HCT116 (cell line): ENCODE results near the gene LGMN. TPM values are rescaled to one million over a fixed set of nuclear protein-coding genes. Genes with fewer than 3 reads are reported as not detected.

Experiments
- ATAC-seq: fragments of 200-7000 bp; cut with Tn5 transposase; 2 replicates; pipeline ENCODE4 v1.9.1; 2020; ENCODE audit warnings: mild to moderate bottlenecking, moderate library complexity
- BruUV-seq: library from RNA; stranded (reverse); fragments of 400-500 nt; replicated peaks from 2 replicates; lab custom pipeline; 2021; lab: Mats Ljungman, UMichigan
- CTCF ChIA-PET: fragments of 300-600 bp; sonication (Branson Sonifier 250); formaldehyde crosslinking; loops from one replicate; lab custom pipeline; 2021; ENCODE audit warnings: antibody characterized with exemption; lab: Charles Lee
- POLR2A ChIA-PET: fragments of 300-600, 350-600 bp; sonication (Branson Sonifier 250); formaldehyde crosslinking; loops from one replicate; lab custom pipeline; 2021; ENCODE audit warnings: antibody characterized with exemption; lab: Charles Lee
- RAD21 ChIA-PET, 2 experiments: fragments of 300-600 bp; sonication (Branson Sonifier 250); formaldehyde crosslinking; loops; one replicate each; lab custom pipeline; 2023; ENCODE audit warnings: low total read pairs in 2 of 2; ENCODE audit not compliant: uncharacterized antibody in 2 of 2, unreplicated experiment in 2 of 2, low non-redundant PET in 1 of 2; lab: Charles Lee
- DNase-seq: peaks from one replicate; pipeline ENCODE4 v3.0.0-alpha.2; 2010; ENCODE audit warnings: low read depth, low spot score
- H2AFZ ChIP-seq: fragments of 200-600 bp; shearing (Covaris generic), sonication (generic); 2 replicates; pipeline ENCODE4 v1.6.1; 2017; ENCODE audit warnings: low read depth, mixed run types, mixed read lengths, antibody characterized with exemption, low read length; ENCODE audit not compliant: poor library complexity, severe bottlenecking
- H3K27ac ChIP-seq: 2 replicates; pipeline ENCODE4 v1.5.1; 2012; ENCODE audit warnings: low read depth, low read length
- H3K27me3 ChIP-seq: fragments of 200-600 bp; sonication (generic); 2 replicates; pipeline ENCODE4 v1.6.1; 2016; ENCODE audit warnings: mixed run types, low read length, mixed read lengths; ENCODE audit not compliant: insufficient read depth
- H3K36me3 ChIP-seq, 2 experiments: fragments of 200-500 bp in 1 of 2; fragments of 200-600 bp in 1 of 2; sonication (Bioruptor generic) in 1 of 2; sonication (generic) in 1 of 2; 2 replicates each; pipeline versions ENCODE4 v1.5.1 to v1.6.1; 2014 to 2016; ENCODE audit warnings: low read length in 2 of 2, inconsistent platforms in 1 of 2, mixed read lengths in 1 of 2, mixed run types in 1 of 2; ENCODE audit not compliant: insufficient read depth in 2 of 2, control insufficient read depth in 1 of 2
- H3K4me1 ChIP-seq, 2 experiments: fragments of 200-600 bp in 1 of 2; sonication (generic) in 1 of 2; 2 replicates each; pipeline versions ENCODE4 v1.5.1 to v1.6.1; 2012 to 2017; ENCODE audit warnings: low read length in 2 of 2, inconsistent platforms in 1 of 2, mild to moderate bottlenecking in 1 of 2, mixed read lengths in 1 of 2, mixed run types in 1 of 2, moderate library complexity in 1 of 2; ENCODE audit not compliant: insufficient read depth in 2 of 2, control insufficient read depth in 1 of 2
- H3K4me2 ChIP-seq: fragments of 200-600 bp; sonication (generic); 2 replicates; pipeline ENCODE4 v1.6.1; 2017; ENCODE audit warnings: mixed run types, low read length, mixed read lengths
- H3K4me3 ChIP-seq, 2 experiments: fragments of 200-600 bp in 1 of 2; sonication (generic) in 1 of 2; replicated peaks in 1 of 2; 2 replicates each; pipeline ENCODE4 v1.5.1; 2011 to 2016; ENCODE audit warnings: low read length in 2 of 2, control low read depth in 1 of 2, low read depth in 1 of 2, mild to moderate bottlenecking in 1 of 2, mixed read lengths in 1 of 2, mixed run types in 1 of 2
- H3K79me2 ChIP-seq: fragments of 200-600 bp; sonication (generic); 2 replicates; pipeline ENCODE4 v1.6.1; 2017; ENCODE audit warnings: mild to moderate bottlenecking, mixed run types, low read length, moderate library complexity, mixed read lengths; ENCODE audit not compliant: insufficient read depth
- H3K9ac ChIP-seq: fragments of 200-600 bp; sonication (generic); 2 replicates; pipeline ENCODE4 v1.6.1; 2016; ENCODE audit warnings: low read length, mixed read lengths
- H3K9me2 ChIP-seq: fragments of 200-600 bp; sonication (generic), shearing (Covaris generic); 2 replicates; pipeline ENCODE4 v1.6.1; 2017; ENCODE audit warnings: mixed run types, mild to moderate bottlenecking, moderate library complexity; ENCODE audit not compliant: insufficient read depth
- H3K9me3 ChIP-seq, 2 experiments: fragments of 200-500 bp in 1 of 2; fragments of 200-600 bp in 1 of 2; sonication (Bioruptor generic) in 1 of 2; sonication (generic) in 1 of 2; 2 replicates each; pipeline ENCODE4 v1.6.1; 2014 to 2017; ENCODE audit warnings: low read length in 2 of 2, mixed read lengths in 2 of 2, inconsistent platforms in 1 of 2, low read depth in 1 of 2, mild to moderate bottlenecking in 1 of 2, mixed run types in 1 of 2, moderate library complexity in 1 of 2; ENCODE audit not compliant: control insufficient read depth in 1 of 2, insufficient read depth in 1 of 2
- H4K20me1 ChIP-seq: fragments of 200-600 bp; sonication (generic), shearing (Covaris generic); 2 replicates; pipeline ENCODE4 v1.6.1; 2017; ENCODE audit warnings: mixed run types, mild to moderate bottlenecking, moderate library complexity; ENCODE audit not compliant: insufficient read depth
- CBX3 ChIP-seq: IDR thresholded peaks from 2 replicates; pipeline ENCODE4 v1.6.1; 2012; ENCODE audit warnings: low read depth
- FOSL1 ChIP-seq: IDR thresholded peaks from 2 replicates; pipeline ENCODE4 v1.6.1; 2012; ENCODE audit warnings: low read depth
- MAX ChIP-seq: IDR thresholded peaks from 2 replicates; pipeline ENCODE4 v1.6.1; 2012
- POLR2A ChIP-seq: IDR thresholded peaks from 2 replicates; pipeline ENCODE4 v1.7.0; 2011; ENCODE audit warnings: borderline replicate concordance; ENCODE audit not compliant: insufficient read depth, insufficient read length; ENCODE audit errors: extremely low read depth
- POLR2AphosphoS5 ChIP-seq: IDR thresholded peaks from 2 replicates; pipeline ENCODE4 v1.6.1; 2011; ENCODE audit warnings: mild to moderate bottlenecking, low read depth, low read length, moderate library complexity
- REST ChIP-seq: IDR thresholded peaks from 2 replicates; pipeline ENCODE4 v1.6.1; 2012; ENCODE audit warnings: low read depth
- SP1 ChIP-seq: IDR thresholded peaks from 2 replicates; pipeline ENCODE4 v1.6.1; 2012; ENCODE audit warnings: low read depth
- TCF7L2 ChIP-seq: IDR thresholded peaks from 2 replicates; pipeline ENCODE4 v1.7.0; 2011; ENCODE audit warnings: borderline replicate concordance, inconsistent platforms; ENCODE audit not compliant: insufficient read depth, insufficient read length; ENCODE audit errors: extremely low read depth
- YY1 ChIP-seq: IDR thresholded peaks from 2 replicates; pipeline ENCODE4 v1.6.1; 2011; ENCODE audit warnings: low read length, low read depth, moderate library complexity, mild to moderate bottlenecking; ENCODE audit not compliant: insufficient replicate concordance; ENCODE audit errors: extremely low read depth
- intact Hi-C: fragments of 100-400 bp; cut with micrococcal nuclease; formaldehyde crosslinking; loops from 2 replicates; pipeline ENCODE4 v1.10.0; 2022
- total RNA-seq: library from RNA; stranded (reverse); gene quantifications from one replicate; pipeline ENCODE4 v1.2.1, GENCODE V29; 2021; ENCODE audit not compliant: unreplicated experiment

LGMN gene
- total RNA-seq, 1 experiment from 2014 or later = 44.9 TPM

GRCh38 chr14:92718664-92719063 lies 29.8 kb downstream of the LGMN start:
- H4K20me1 ChIP-seq = no peaks in the 10 kb centered on the region
- H3K4me2 ChIP-seq = no peak overlapping the region
- no peak overlapping the region for H3K27ac ChIP-seq
- no peaks in the 10 kb centered on the region for H3K79me2 ChIP-seq
- H3K36me3 ChIP-seq = 0 out of 4 replicates have a peak, but pooled peaks cover 0 to 3% of the 10 kb centered on the region in 2 experiments
- no peak overlapping the region for H3K9ac ChIP-seq
- DNase-seq = no peak
- no peaks in the 10 kb centered on the region for H3K27me3 ChIP-seq
- no peak overlapping the region for H2AFZ ChIP-seq
- RAD21 ChIA-PET = no interaction called here
- no peaks in the 10 kb centered on the region for H3K9me3 ChIP-seq
- no peak overlapping the region for H3K4me3 ChIP-seq
- POLR2A ChIA-PET = no interaction called here
- no peaks in the 10 kb centered on the region for H3K9me2 ChIP-seq
- CTCF ChIA-PET = interaction anchor here (1.7 kb wide), 1 partner anchor 66 kb away, joined by 9 read pairs; no protein-coding TSS in a partner anchor
- BruUV-seq = no TSS peak
- peaks cover 0 to 7% of the 10 kb centered on the region in 2 experiments; a peak in 2 of 4 replicates for H3K4me1 ChIP-seq
- intact Hi-C loops = no loop called here
- TF ChIP-seq YY1 (no peak), TCF7L2 (no peak), MAX (no peak), POLR2AphosphoS5 (no peak), CBX3 (no peak), SP1 (no peak), REST (no peak), FOSL1 (no peak), POLR2A (no peak)
- ATAC-seq = no peak
